ENCODE measurements around the gene RNF146. TPM values are rescaled to one million over a fixed set of nuclear protein-coding genes. Genes with fewer than 3 reads are reported as not detected.

Gene RNF146
- total RNA-seq, 2 experiments from 2014 or later, result 12.5 to 14.1 TPM

- Mint-ChIP-seq H3K27ac (peak overlapping the region; percentile 38), H3K4me1 (ENCODE audit: low read depth) (peaks cover 42% of the 10 kb centered on the region), H3K27me3 (no peaks in the 10 kb centered on the region), H3K4me3 (no peak overlapping the region), H3K9me3 (no peaks in the 10 kb centered on the region), H3K36me3 (ENCODE audit: low read depth) (peaks cover 55% of the 10 kb centered on the region)
- intact Hi-C loops (cut with DNase I, micrococcal nuclease), result no loop called here
- CTCF ChIA-PET, result interaction anchor here (0.8 to 4.3 kb wide), 9 partner anchors 11 to 1334 kb away, joined by 3 to 14 read pairs (median 5); partner anchors contain the start of genes HINT3 and RNF146
- Histone ChIP-seq H3K36me3 (ENCODE audit: insufficient read depth, low read length) (peaks cover 43% of the 10 kb centered on the region), H3K27me3 (ENCODE audit: control insufficient read depth in 1 of 2, insufficient read depth in 2 of 2, low read length in 2 of 2) (no peaks in the 10 kb centered on the region), H3K4me3 (ENCODE audit: low read length) (no peak overlapping the region), H3K27ac (ENCODE audit: low read depth in 1 of 2, low read length in 2 of 2) (no peak overlapping the region), H3K4me1 (ENCODE audit: insufficient read depth, low read length) (no peaks in the 10 kb centered on the region), H3K9me3 (ENCODE audit: control insufficient read depth in 1 of 2, insufficient read depth in 1 of 2, low read length in 2 of 2) (no peaks in the 10 kb centered on the region)
- POLR2A ChIA-PET, result interaction anchor here (0.7 to 2.3 kb wide), 5 partner anchors 8 to 52 kb away, joined by 3 to 12 read pairs (median 3); partner anchors contain the start of gene RNF146
- ATAC-seq (ENCODE audit: poor library complexity) (no peak), DNase-seq (no peak)
- TF ChIP-seq CTCF (IDR thresholded peaks at IDR 0.05), result no peak
Measured at GRCh38 chr6:127290391-127291265, 24.0 kb downstream of the RNF146 start.

- Histone ChIP-seq H3K4me3 (ENCODE audit: low read length) (peak overlapping the region; percentile 17), H3K36me3 (ENCODE audit: insufficient read depth, low read length) (peaks cover 37% of the 10 kb centered on the region), H3K9me3 (ENCODE audit: control insufficient read depth in 1 of 2, insufficient read depth in 1 of 2, low read length in 2 of 2) (no peaks in the 10 kb centered on the region), H3K27me3 (ENCODE audit: control insufficient read depth in 1 of 2, insufficient read depth in 2 of 2, low read length in 2 of 2) (no peaks in the 10 kb centered on the region), H3K27ac (ENCODE audit: low read depth in 1 of 2, low read length in 2 of 2) (no peak overlapping the region), H3K4me1 (ENCODE audit: insufficient read depth, low read length) (no peaks in the 10 kb centered on the region)
- ChIA-PET POLR2A (interaction anchor here (0.7 to 2.3 kb wide), 6 partner anchors 9 to 1501 kb away, joined by 3 to 12 read pairs (median 3); partner anchors contain the start of genes NCOA7 and RNF146), CTCF (interaction anchor here (0.8 to 4.3 kb wide), 8 partner anchors 12 to 1335 kb away, joined by 3 to 14 read pairs (median 5); partner anchors contain the start of genes HINT3 and RNF146)
- no peaks in the 10 kb centered on the region for H3K27me3 Mint-ChIP-seq
- DNase-seq (peak in 1 of 14 experiments; percentile 24), ATAC-seq (ENCODE audit: poor library complexity) (no peak)
- H3K4me1 Mint-ChIP-seq (ENCODE audit: low read depth), result peaks cover 42% of the 10 kb centered on the region
- peak overlapping the region; percentile 38 for H3K27ac Mint-ChIP-seq
- TF ChIP-seq CTCF (IDR thresholded peaks at IDR 0.05), result no peak
- H3K9me3 Mint-ChIP-seq, result no peaks in the 10 kb centered on the region
- H3K4me3 Mint-ChIP-seq, result peak overlapping the region; percentile 76
- intact Hi-C loops (cut with DNase I, micrococcal nuclease), result no loop called here
- peaks cover 53% of the 10 kb centered on the region for H3K36me3 Mint-ChIP-seq (ENCODE audit: low read depth)
Measured at GRCh38 chr6:127291495-127291894, 24.8 kb downstream of the RNF146 start.

- Mint-ChIP-seq H3K4me1 (ENCODE audit: low read depth) (peaks cover 14% of the 10 kb centered on the region), H3K27me3 (no peaks in the 10 kb centered on the region), H3K36me3 (ENCODE audit: low read depth) (peaks cover 33% of the 10 kb centered on the region), H3K27ac (peak overlapping the region; percentile 13), H3K4me3 (no peak overlapping the region), H3K9me3 (no peaks in the 10 kb centered on the region)
- intact Hi-C loops (cut with DNase I, micrococcal nuclease), result no loop called here
- no peak overlapping the region for H3K27ac ChIP-seq (ENCODE audit: low read depth in 1 of 2, low read length in 2 of 2)
- H3K4me3 ChIP-seq (ENCODE audit: low read length), result no peak overlapping the region
- no peaks in the 10 kb centered on the region for H3K4me1 ChIP-seq (ENCODE audit: insufficient read depth, low read length)
- H3K36me3 ChIP-seq (ENCODE audit: insufficient read depth, low read length), result peaks cover 20% of the 10 kb centered on the region
- H3K27me3 ChIP-seq (ENCODE audit: control insufficient read depth in 1 of 2, insufficient read depth in 2 of 2, low read length in 2 of 2), result no peaks in the 10 kb centered on the region
- ChIA-PET CTCF (interaction anchor here (0.8 to 1.3 kb wide), 2 partner anchors 34 to 219 kb away, joined by 3 to 5 read pairs; no protein-coding TSS in a partner anchor), POLR2A (interaction anchor here (0.6 to 1.1 kb wide), 2 partner anchors 12 to 33 kb away, joined by 3 read pairs; no protein-coding TSS in a partner anchor)
- H3K9me3 ChIP-seq (ENCODE audit: control insufficient read depth in 1 of 2, insufficient read depth in 1 of 2, low read length in 2 of 2), result no peaks in the 10 kb centered on the region
- no peak for TF ChIP-seq CTCF (IDR thresholded peaks at IDR 0.05)
- ATAC-seq (ENCODE audit: poor library complexity) (no peak), DNase-seq (no peak)
Measured at GRCh38 chr6:127297502-127298070, 30.9 kb downstream of the RNF146 start.
